ENCODE measurements around the gene PLEKHH1.

DNA sequence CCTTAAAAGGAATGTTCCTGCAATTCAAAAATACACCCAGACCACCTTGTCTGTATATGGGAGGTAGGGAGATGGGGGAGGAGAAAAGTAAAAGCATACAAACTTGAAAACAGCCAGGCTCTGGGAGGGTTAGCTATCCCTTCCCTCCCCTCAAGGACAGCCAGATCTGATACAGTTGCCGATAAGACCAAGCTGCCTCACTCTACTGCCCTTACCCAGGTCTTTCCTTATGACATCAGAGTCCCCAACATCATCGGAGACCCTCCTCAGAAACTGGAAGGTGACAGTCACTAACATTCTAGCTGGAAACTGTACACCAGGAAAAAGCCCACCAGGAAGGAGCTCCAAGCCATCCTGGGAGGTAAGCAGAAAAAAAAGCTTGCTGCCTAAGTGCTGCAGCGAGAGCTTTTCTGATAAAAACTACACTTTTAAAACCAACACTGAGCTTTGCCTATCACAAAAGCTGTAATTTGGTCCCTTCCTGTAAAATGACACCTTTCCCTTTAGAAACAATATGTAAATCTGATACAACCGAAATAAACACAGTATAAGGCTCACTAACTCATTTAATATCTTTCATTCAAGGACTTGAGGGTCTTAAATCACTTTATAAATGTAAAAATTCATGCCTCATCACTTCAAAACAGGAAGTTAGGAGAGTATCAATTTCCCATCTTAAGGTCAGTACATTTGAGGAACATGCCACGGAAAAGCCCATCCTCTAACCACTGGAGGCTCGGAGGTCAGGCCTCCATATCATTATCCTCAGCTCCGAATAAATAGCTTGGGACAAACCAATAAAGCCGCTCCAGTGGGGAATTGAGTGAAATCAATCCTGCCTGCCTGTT lies 20.4 kb upstream of the PLEKHH1 start:
- TF ChIP-seq, protein P1, sequence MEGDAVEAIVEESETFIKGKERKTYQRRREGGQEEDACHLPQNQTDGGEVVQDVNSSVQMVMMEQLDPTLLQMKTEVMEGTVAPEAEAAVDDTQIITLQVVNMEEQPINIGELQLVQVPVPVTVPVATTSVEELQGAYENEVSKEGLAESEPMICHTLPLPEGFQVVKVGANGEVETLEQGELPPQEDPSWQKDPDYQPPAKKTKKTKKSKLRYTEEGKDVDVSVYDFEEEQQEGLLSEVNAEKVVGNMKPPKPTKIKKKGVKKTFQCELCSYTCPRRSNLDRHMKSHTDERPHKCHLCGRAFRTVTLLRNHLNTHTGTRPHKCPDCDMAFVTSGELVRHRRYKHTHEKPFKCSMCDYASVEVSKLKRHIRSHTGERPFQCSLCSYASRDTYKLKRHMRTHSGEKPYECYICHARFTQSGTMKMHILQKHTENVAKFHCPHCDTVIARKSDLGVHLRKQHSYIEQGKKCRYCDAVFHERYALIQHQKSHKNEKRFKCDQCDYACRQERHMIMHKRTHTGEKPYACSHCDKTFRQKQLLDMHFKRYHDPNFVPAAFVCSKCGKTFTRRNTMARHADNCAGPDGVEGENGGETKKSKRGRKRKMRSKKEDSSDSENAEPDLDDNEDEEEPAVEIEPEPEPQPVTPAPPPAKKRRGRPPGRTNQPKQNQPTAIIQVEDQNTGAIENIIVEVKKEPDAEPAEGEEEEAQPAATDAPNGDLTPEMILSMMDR (IDR thresholded peaks at IDR 0.05; ENCODE audit: poor library complexity, severe bottlenecking): no peak
- no peak for TF ChIP-seq RAD21 (conservative IDR thresholded peaks at IDR 0.05)
- no peak for TF ChIP-seq EZH2 (IDR thresholded peaks at IDR 0.05; ENCODE audit: borderline replicate concordance, insufficient read depth, low read length, poor library complexity, severe bottlenecking)
- TF ChIP-seq POLR2AphosphoS5 (IDR thresholded peaks at IDR 0.05): no peak

Data from neural cell (in vitro differentiated cells).